ENCODE data around the gene AGFG1.

GRCh38 chr2:227472265-227473121 is 537 bp downstream of the AGFG1 start:
- TF ChIP-seq CTCF (IDR thresholded peaks at IDR 0.05) (no peak), POLR2A (IDR thresholded peaks at IDR 0.05) (no peak)
